Measurements from ENCODE around the gene PIGK.
A peak's percentile ranks its signal among the peaks of the same experiment; 100 is the strongest.
"Not testable (repeated sequence)": the region's sequence is repeated elsewhere in the genome, so short reads cannot be mapped to it uniquely, and the experiment has no call there.

PIGK gene

DNA sequence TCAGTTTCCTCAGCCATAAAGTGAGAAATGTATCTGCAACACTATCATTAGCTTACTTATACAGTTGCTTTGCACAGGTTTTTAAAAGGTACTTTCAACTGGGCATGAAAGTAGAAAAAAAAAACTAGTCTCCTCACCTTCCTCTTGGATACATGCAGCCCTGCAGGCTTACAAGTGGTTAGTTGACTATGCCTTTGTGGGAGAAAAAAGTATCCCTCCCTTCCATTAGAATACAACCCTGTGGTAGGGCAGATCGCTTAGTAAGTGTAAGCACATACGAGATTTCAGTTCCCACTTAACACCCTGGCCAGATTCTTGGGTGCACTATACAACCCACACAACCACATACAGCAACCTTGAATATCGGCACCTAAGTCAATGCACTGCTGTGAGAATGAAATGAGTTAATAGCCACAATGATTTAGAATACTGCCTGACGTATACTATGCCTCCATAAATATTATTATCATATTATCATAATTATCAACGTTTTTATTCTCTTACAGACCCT, 54.7 kb downstream of the PIGK start:
- ATAC-seq = peak; percentile 46
- DNase-seq = no peak
- H3K9me3 Mint-ChIP-seq = peaks cover 5% of the 10 kb centered on the region
- H3K4me3 Mint-ChIP-seq = no peak overlapping the region
- H3K27ac Mint-ChIP-seq = no peak overlapping the region
- peaks cover 14% of the 10 kb centered on the region for H3K4me1 Mint-ChIP-seq
- no peaks in the 10 kb centered on the region for H3K27me3 Mint-ChIP-seq
- H3K36me3 Mint-ChIP-seq (ENCODE audit: low read depth) = peaks cover 42% of the 10 kb centered on the region

DNA sequence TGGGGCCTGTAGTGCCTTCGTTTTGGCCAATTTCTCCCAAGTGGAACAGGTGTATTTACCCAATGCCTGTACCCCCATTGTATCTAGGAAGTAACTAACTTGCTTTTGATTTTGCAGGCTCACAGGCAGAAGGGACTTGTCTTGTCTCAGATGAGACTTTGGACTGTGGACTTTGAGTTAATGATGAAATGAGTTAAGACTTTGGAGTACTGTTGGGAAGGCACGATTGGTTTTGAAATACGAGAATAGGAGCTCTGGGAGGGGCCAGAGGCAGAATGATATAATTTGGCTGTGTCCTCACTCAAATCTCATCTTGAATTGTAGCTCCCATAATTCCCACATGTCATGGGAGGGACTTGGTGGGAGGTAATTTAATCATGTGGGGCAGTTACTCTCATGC, 59.5 kb downstream of the PIGK start:
- Mint-ChIP-seq H3K36me3 (ENCODE audit: low read depth) (peaks cover 61% of the 10 kb centered on the region), H3K9me3 (peaks cover 11% of the 10 kb centered on the region)
- ATAC-seq, H3K27me3 Mint-ChIP-seq, DNase-seq, H3K4me3 Mint-ChIP-seq, H3K4me1 Mint-ChIP-seq, H3K27ac Mint-ChIP-seq: not testable (repeated sequence)

DNA sequence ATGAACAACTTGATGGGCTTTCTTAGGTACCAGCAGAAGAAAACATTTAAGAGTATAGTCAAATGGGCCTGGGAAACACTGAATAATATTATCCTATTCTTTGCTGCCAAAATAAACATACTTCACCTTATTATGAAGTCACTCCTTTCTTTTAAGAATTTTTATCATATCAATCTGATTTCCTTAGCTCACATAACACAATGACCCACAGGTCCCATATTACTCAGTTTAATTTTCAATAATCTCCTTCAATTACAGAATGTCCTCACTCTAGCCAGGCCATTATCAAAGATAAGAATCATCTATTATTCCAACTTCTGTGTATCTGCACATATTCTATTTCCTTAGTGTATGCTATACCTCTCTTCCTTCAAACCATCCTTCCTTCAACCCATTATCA, 63.0 kb downstream of the PIGK start:
- Mint-ChIP-seq H3K4me1 (no peaks in the 10 kb centered on the region), H3K27me3 (no peaks in the 10 kb centered on the region), H3K4me3 (no peak overlapping the region), H3K27ac (no peak overlapping the region), H3K9me3 (peaks cover 11% of the 10 kb centered on the region), H3K36me3 (ENCODE audit: low read depth) (peaks cover 66% of the 10 kb centered on the region)
- ATAC-seq (no peak), DNase-seq (no peak)

DNA sequence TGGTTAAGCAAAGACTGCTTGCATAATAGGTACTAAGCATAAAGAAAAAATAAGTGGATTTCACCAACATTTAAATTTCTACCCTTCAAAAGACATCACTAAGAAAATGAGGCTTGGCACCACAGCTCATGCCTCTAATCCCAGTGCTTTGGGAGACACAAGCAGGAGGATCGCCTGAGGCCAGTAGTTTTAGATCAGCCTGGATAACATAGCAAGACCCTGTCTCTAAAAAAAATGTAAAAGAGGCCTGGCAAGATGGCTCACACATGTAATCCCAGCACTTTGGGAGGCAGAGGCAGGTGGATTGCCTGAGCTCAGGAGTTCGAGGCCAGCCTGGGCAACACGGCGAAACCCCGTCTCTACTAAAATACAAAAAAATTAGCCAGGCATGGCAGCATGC, 73.0 kb downstream of the PIGK start:
- peaks cover 6% of the 10 kb centered on the region for H3K4me1 Mint-ChIP-seq
- ATAC-seq = no peak
- no peak overlapping the region for H3K27ac Mint-ChIP-seq
- DNase-seq = no peak
- H3K4me3 Mint-ChIP-seq = no peak overlapping the region
- H3K9me3 Mint-ChIP-seq = no peaks in the 10 kb centered on the region
- H3K27me3 Mint-ChIP-seq = no peaks in the 10 kb centered on the region
- H3K36me3 Mint-ChIP-seq (ENCODE audit: low read depth) = peaks cover 3% of the 10 kb centered on the region

DNA sequence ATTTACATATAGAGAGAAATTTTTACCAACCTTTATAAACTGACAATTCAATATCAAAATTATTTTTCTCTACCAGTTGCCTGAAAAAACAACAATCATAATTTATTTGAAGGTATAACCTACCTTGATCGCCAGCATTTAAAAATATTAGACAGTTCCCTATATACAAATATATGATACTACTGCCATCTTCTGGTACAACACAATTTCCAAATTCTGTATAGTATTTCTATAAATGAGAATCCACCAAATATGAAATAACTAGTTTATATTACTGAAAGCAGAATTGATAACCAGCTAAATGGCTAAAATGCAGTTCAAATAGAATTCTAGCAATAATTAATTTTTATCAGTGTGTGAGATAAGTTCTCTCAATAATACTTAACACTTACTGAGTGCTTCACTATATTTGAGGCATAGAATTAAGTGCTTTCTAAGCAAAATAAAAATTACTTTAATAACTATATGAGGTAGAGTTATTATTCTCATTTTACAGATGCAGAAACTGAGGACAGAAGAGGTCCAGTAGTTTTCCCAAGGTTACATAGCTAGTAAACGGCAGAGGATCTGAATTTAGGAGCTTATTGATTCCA, 75.6 kb downstream of the PIGK start:
- Mint-ChIP-seq H3K36me3 (ENCODE audit: low read depth) (no peaks in the 10 kb centered on the region), H3K9me3 (no peaks in the 10 kb centered on the region), H3K27me3 (no peaks in the 10 kb centered on the region), H3K4me3 (no peak overlapping the region), H3K27ac (no peak overlapping the region), H3K4me1 (peaks cover 2% of the 10 kb centered on the region)
- ATAC-seq = no peak
- no peak for DNase-seq

DNA sequence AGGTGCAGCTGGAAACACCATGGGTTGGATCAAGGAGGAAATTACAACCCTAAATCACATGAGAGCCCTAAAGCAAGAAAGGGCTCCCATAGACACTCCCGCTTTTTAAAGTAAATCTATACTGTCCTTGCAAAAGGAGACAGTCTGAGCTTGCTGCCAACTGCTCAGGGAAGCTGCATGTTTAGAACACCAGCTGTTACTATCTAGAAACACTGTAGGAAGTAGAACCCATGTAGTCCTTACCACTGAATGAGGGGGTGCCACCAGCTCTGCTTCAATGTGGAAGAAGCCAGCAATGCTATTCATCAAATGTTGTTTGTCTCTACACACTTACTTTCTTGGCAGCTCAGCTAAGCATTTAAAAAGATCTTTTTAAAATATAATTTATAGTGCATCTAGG, 79.8 kb downstream of the PIGK start:
- no peak overlapping the region for H3K4me3 Mint-ChIP-seq

DNA sequence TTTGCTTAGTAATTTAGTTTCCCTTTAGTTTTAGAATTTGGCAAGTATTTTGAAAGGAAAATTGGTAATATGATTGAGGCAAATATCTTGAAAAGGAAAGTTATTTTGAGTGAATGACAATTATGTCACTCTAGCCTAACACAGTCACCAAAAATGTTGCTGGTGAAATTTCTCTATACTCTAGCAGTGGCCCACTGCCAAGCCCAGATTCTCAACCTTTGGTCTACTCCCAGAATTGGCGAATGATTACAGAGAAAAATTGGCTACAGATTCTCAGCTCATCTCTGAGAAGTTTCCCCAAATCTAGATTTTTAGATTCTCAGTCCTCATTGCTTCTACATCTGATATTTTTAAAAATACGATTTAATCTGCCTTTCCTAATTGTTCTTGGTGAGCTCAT, 84.9 kb downstream of the PIGK start:
- no peaks in the 10 kb centered on the region for H3K27me3 Mint-ChIP-seq
- no peaks in the 10 kb centered on the region for H3K9me3 Mint-ChIP-seq
- no peak overlapping the region for H3K27ac Mint-ChIP-seq
- no peak for ATAC-seq
- no peak for DNase-seq
- H3K4me1 Mint-ChIP-seq = no peaks in the 10 kb centered on the region
- H3K36me3 Mint-ChIP-seq (ENCODE audit: low read depth) = no peaks in the 10 kb centered on the region
- H3K4me3 Mint-ChIP-seq = no peak overlapping the region

More for the DNA sequence above, 79.8 kb downstream of the PIGK start:
- Mint-ChIP-seq H3K4me1 (no peaks in the 10 kb centered on the region), H3K9me3 (no peaks in the 10 kb centered on the region), H3K36me3 (ENCODE audit: low read depth) (no peaks in the 10 kb centered on the region), H3K27ac (no peak overlapping the region), H3K27me3 (no peaks in the 10 kb centered on the region)
- DNase-seq (no peak), ATAC-seq (no peak)

DNA sequence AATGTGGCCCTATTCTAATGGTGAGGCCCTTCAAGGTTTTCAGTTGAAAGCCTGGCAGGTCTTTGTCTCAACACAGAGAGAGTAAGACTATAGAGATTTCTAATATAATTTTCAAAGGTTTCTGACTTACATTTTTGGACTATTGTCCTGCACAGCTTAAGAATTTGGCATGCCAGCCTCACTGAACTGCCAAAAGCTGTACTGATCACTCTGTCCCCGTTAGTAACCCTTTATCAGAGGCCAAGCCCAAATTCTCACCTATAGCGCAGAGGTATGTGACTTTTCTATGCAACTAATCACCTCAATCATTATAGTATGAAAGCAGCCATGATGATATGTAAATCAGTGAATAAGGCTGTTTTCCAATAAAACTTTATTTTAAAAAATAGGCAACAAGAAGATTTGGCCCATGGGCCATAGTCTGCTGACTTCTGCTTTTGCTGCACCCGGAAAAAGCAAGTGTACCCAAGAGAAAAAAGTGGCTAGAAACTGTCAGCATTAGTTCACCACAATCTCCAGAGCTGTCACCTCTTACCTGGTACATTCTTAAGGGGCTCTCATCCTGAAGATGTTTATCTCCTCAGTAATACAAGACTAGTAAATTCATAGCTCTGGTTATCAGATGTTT, 85.4 kb downstream of the PIGK start:
- Mint-ChIP-seq H3K4me1 (no peaks in the 10 kb centered on the region), H3K27ac (no peak overlapping the region), H3K36me3 (ENCODE audit: low read depth) (no peaks in the 10 kb centered on the region), H3K9me3 (no peaks in the 10 kb centered on the region), H3K27me3 (no peaks in the 10 kb centered on the region), H3K4me3 (no peak overlapping the region)
- no peak for DNase-seq
- ATAC-seq = no peak

DNA sequence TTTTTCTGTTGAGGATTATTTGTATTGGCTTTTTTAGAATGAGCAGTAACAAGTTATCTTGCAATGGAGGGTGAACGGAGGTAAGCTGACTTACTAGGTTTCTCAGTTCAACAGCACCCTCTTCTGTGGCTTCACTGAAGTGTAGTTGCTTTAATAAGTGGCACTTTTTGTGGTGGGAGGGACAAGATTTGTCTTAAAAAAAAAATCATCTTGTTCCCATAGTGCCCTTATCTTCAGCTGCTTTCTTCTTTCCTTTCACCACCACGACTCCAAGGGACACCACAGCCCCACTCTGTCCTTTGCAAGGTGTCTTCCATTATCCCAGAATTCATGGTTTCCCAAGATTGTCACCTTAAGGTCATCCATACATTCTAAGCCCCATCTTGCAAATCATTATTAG, 92.9 kb downstream of the PIGK start:
- H3K4me3 Mint-ChIP-seq = no peak overlapping the region
- ATAC-seq (no peak), DNase-seq (no peak)
- peaks cover 4% of the 10 kb centered on the region for H3K36me3 Mint-ChIP-seq (ENCODE audit: low read depth)
- H3K9me3 Mint-ChIP-seq = no peaks in the 10 kb centered on the region
- H3K4me1 Mint-ChIP-seq = no peaks in the 10 kb centered on the region
- no peaks in the 10 kb centered on the region for H3K27me3 Mint-ChIP-seq
- H3K27ac Mint-ChIP-seq = no peak overlapping the region

DNA sequence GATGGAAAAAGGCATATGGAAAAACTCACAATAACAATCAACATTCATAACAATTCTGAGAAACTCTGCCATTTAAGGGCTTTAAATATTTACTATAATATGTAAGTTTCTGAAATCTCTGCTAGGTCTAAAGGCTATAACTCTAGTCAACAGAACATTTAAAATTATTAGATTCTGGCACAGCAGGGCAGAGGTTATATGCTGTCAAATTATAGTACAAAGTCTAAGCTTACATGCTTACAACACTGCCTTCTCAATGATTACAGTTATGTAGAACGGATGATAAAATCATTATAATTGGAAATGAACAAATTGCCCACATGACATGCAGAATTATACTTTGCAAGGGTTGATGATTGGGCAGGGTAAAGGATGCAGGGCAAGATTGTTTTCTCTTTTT, 97.7 kb downstream of the PIGK start:
- ATAC-seq = no peak
- H3K27me3 Mint-ChIP-seq = no peaks in the 10 kb centered on the region
- no peaks in the 10 kb centered on the region for H3K9me3 Mint-ChIP-seq
- no peak overlapping the region for H3K27ac Mint-ChIP-seq
- no peak overlapping the region for H3K4me3 Mint-ChIP-seq
- DNase-seq = no peak
- no peaks in the 10 kb centered on the region for H3K4me1 Mint-ChIP-seq
- peaks cover 23% of the 10 kb centered on the region for H3K36me3 Mint-ChIP-seq (ENCODE audit: low read depth)

DNA sequence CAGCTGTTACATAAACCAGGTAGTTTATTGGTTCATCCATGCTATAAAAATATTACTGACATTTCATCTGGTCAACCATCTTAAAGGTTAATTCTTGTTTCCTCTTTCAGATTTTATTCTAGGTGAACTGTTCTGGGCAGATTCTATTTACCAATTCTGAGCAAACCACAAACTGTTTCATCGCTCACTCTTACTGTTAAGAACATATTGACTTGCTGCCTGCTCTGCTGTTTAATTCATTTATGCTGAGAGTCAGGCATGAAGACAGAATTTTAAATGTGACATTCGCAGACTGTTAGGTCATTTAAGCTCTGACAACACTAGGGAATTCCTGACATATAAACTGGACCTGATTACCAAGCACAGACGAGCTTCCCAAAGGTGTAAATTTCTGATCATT, 98.3 kb downstream of the PIGK start:
- Mint-ChIP-seq H3K4me3 (no peak overlapping the region), H3K9me3 (no peaks in the 10 kb centered on the region), H3K27me3 (no peaks in the 10 kb centered on the region), H3K27ac (no peak overlapping the region), H3K36me3 (ENCODE audit: low read depth) (peaks cover 23% of the 10 kb centered on the region), H3K4me1 (no peaks in the 10 kb centered on the region)
- ATAC-seq (no peak), DNase-seq (no peak)

DNA sequence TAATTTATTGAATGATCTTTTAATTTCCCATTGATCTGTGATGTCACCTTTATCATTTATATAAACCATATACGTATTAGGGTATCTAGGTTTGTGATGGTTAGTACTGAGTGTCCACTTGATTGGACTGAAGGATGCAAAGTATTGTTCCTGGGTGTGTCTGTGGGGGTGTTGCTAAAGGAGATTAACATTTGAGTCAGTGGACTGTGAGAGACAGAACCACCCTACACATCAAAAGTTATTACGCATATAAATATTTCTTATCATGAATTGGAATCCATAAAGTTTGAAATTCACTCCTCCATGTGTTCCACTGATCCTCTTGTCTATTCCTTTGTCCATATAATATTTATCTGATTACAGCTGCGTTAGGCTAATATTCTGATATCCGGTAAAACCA, 100.5 kb downstream of the PIGK start:
- ATAC-seq (no peak), DNase-seq (no peak)
- Mint-ChIP-seq H3K9me3 (no peaks in the 10 kb centered on the region), H3K4me3 (no peak overlapping the region), H3K27ac (no peak overlapping the region), H3K36me3 (ENCODE audit: low read depth) (peaks cover 24% of the 10 kb centered on the region), H3K27me3 (no peaks in the 10 kb centered on the region), H3K4me1 (no peaks in the 10 kb centered on the region)

DNA sequence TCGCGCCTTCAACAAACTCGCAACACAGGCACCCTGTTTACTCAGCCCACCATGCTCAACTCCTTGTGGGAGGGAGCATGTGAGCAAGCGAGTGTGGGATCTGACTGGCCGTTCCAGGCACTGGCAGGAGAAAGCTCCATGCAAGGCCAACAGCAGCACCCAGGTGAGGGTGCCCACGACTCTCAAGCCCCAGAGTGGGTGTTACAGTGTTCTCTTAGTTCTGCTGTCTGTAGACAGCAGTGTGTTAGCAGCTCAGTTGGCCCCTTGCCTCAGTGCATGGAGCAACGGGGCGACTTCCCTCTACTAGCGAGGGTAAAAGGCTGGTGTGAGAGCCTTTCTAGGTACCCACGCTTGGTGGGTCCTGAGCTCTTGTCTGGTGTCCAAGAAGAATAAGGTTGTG, 114.6 kb downstream of the PIGK start:
- ATAC-seq (no peak), DNase-seq (no peak)
- Mint-ChIP-seq H3K27me3 (no peaks in the 10 kb centered on the region), H3K36me3 (ENCODE audit: low read depth) (peaks cover 7% of the 10 kb centered on the region), H3K4me1 (no peaks in the 10 kb centered on the region), H3K4me3 (no peak overlapping the region), H3K27ac (no peak overlapping the region), H3K9me3 (no peaks in the 10 kb centered on the region)

DNA sequence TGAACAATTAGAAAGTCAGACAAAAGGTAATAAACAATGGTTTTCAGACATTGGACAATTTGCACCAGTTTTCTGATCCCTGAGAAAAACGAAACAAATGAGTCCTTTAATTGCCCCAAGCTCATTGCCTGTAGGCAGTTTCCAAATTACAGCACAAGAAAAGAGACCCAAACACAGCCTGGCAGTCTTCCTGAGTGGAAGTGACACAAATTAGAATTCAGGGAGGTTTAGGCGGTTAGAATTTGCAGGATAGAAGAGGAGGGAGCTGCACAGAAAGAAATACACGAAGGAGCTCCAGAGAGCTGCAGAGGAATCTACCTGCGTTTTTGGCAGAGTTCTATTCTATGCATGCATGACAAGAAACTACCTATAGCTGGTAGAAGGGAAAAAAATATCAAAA, 115.7 kb downstream of the PIGK start:
- Mint-ChIP-seq H3K4me3 (no peak overlapping the region), H3K9me3 (peaks cover 3% of the 10 kb centered on the region), H3K36me3 (ENCODE audit: low read depth) (peaks cover 3% of the 10 kb centered on the region), H3K27ac (no peak overlapping the region), H3K27me3 (no peaks in the 10 kb centered on the region), H3K4me1 (no peaks in the 10 kb centered on the region)
- ATAC-seq = no peak
- DNase-seq = no peak

DNA sequence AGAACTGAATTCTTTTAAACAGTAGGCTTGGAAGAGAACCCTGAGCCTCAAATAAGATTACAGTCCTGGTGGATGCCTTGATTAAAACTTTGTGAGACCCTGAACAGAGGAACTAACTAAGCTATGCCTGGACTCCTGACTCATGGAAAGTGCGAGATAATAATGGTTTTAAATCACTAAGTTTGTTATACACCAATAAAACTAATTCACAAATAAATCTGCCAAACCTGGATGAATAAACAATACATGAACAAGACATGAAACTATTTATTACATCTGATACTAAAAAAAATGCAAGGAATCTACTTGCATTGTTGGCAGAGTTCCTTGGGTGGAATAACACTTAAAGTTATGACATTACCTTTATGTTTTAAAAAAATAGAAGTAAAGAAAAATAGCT, 118.4 kb downstream of the PIGK start:
- DNase-seq = no peak
- H3K9me3 Mint-ChIP-seq = peaks cover 12% of the 10 kb centered on the region
- peaks cover 10% of the 10 kb centered on the region for H3K36me3 Mint-ChIP-seq (ENCODE audit: low read depth)
- no peak for ATAC-seq
- no peak overlapping the region for H3K27ac Mint-ChIP-seq
- H3K4me3 Mint-ChIP-seq = no peak overlapping the region
- no peaks in the 10 kb centered on the region for H3K4me1 Mint-ChIP-seq
- H3K27me3 Mint-ChIP-seq = no peaks in the 10 kb centered on the region

Measured in activated naive CD8-positive, alpha-beta T cell treated with anti-CD3 and anti-CD28 coated beads, Interleukin-2, amount 50 U/mL, for 24 hours (primary cell).